Tibial nerve (tissue), 3 donors: ENCODE data around the gene PRKAG2.

ENCODE experiments used
- POLR2A ChIP-seq, 2 donors: fragments of 450-650 bp; IDR thresholded peaks; one replicate each; pipeline ENCODE4 v1.6.1; 2017; ENCODE audit warnings: antibody characterized with exemption in 2 of 2, mild to moderate bottlenecking in 2 of 2, moderate library complexity in 2 of 2
- TF ChIP-seq, protein P1 (sequence below), 5 experiments: fragments of 200-600 bp in 3 of 5; fragments of 450-650 bp in 2 of 5; sonication (generic) in 3 of 5; IDR thresholded peaks; one replicate each; pipeline ENCODE4 v1.5.1; 2016 to 2019; ENCODE audit warnings: antibody characterized with exemption in 5 of 5, mild to moderate bottlenecking in 3 of 5, moderate library complexity in 2 of 5

DNA sequence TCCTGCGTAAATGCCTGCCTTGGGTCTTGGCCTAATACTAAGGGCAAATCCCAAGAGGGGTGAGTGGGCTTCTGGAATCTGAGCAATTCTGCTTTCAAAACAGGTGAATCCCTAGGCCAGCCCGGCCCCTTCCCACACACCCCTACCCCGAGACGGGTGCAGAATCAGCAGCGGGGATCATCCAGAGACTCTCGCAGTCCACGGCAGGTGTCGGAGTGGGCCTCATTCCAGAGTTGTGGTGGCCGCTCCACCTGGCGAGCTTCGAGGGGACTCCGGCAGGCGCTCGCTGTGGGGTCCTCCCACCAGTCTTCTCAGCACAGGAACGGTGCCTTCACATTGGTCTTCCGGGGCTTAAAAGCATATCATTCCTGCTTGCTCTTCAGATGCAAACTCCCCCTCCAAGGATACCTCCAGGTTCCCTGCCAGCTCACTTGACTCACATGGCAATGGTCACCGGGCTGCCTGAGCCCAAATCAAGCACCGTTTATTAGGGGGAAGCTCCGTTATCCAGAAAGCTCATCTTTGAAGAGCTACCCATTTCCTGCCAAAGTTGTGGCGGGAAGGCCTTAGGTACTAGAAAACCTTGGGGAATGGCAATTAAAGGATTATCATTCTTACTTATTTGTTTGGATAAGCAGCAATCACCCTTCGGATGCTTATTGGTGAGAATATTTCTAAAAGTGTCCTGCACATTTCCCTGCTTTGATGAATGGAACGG is 67.6 kb downstream of the PRKAG2 start:
- TF ChIP-seq, protein P1, sequence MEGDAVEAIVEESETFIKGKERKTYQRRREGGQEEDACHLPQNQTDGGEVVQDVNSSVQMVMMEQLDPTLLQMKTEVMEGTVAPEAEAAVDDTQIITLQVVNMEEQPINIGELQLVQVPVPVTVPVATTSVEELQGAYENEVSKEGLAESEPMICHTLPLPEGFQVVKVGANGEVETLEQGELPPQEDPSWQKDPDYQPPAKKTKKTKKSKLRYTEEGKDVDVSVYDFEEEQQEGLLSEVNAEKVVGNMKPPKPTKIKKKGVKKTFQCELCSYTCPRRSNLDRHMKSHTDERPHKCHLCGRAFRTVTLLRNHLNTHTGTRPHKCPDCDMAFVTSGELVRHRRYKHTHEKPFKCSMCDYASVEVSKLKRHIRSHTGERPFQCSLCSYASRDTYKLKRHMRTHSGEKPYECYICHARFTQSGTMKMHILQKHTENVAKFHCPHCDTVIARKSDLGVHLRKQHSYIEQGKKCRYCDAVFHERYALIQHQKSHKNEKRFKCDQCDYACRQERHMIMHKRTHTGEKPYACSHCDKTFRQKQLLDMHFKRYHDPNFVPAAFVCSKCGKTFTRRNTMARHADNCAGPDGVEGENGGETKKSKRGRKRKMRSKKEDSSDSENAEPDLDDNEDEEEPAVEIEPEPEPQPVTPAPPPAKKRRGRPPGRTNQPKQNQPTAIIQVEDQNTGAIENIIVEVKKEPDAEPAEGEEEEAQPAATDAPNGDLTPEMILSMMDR (IDR thresholded peaks at IDR 0.05): no peak
- no peak for TF ChIP-seq POLR2A (IDR thresholded peaks at IDR 0.05)
